Measurements from ENCODE around the gene DLX3. TPM values are rescaled to one million over a fixed set of nuclear protein-coding genes. Genes with fewer than 3 reads are reported as not detected.

Gene DLX3
- total and polyA plus RNA-seq, 8 donors: 0.68 TPM; not detected in 7

- Histone ChIP-seq H3K4me3 (no peak overlapping the region), H3K27me3 (peaks cover 25 to 99% (median 74%) of the 10 kb centered on the region in 3 donors), H3K27ac (no peak overlapping the region), H3K4me1 (peaks cover 14 to 19% (median 16%) of the 10 kb centered on the region in 4 donors), H3K36me3 (no peaks in the 10 kb centered on the region), H3K9me3 (no peaks in the 10 kb centered on the region)
- WGBS, 5 donors: 68 to 92% (median 81%) methylated on average over 7 of the region's 7 CpGs
- TF ChIP-seq POLR2A (IDR thresholded peaks at IDR 0.05) (no peak), EP300 (IDR thresholded peaks at IDR 0.05) (no peak), POLR2AphosphoS5 (IDR thresholded peaks at IDR 0.05) (no peak), CTCF (IDR thresholded peaks at IDR 0.05) (no peak)
- DNase-seq: no peak
- intact Hi-C loops (cut with DNase I; ENCODE audit: low total_unique reads): no loop called here
Measured at GRCh38 chr17:49975531-49975930, 19.5 kb downstream of the DLX3 start.

DNA sequence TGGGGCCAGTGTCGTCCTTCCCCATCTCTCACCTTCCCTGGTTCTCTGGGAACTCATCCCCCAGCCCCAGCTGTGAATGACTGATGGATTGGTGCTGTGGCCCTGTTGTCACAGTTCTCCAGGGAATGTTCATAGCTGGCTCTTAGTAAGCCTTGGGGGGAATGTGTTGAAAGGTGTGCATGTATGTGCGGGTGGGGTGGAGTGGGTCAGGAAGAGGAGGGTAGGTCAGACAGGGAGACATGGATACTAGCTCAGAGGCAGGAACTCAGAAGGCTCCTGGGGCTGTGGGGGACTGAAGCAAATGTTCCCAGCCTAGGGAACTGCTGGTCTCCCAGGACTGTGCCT is 21.8 kb downstream of the DLX3 start:
- Histone ChIP-seq H3K4me1 (peaks cover 31 to 39% (median 35%) of the 10 kb centered on the region in 4 donors), H3K4me3 (no peak overlapping the region), H3K27ac (no peak overlapping the region), H3K9me3 (no peaks in the 10 kb centered on the region), H3K27me3 (peaks cover 30 to 100% (median 87%) of the 10 kb centered on the region in 3 donors), H3K36me3 (no peaks in the 10 kb centered on the region)
- WGBS, 5 donors: 21 to 28% (median 24%) methylated on average over 2 of the region's 2 CpGs
- no peak for DNase-seq
- intact Hi-C loops (cut with DNase I; ENCODE audit: low total_unique reads): no loop called here
- no peak for TF ChIP-seq CTCF (IDR thresholded peaks at IDR 0.05)
- TF ChIP-seq EP300 (IDR thresholded peaks at IDR 0.05): no peak
- no peak for TF ChIP-seq POLR2AphosphoS5 (IDR thresholded peaks at IDR 0.05)
- TF ChIP-seq POLR2A (IDR thresholded peaks at IDR 0.05): no peak

DNA sequence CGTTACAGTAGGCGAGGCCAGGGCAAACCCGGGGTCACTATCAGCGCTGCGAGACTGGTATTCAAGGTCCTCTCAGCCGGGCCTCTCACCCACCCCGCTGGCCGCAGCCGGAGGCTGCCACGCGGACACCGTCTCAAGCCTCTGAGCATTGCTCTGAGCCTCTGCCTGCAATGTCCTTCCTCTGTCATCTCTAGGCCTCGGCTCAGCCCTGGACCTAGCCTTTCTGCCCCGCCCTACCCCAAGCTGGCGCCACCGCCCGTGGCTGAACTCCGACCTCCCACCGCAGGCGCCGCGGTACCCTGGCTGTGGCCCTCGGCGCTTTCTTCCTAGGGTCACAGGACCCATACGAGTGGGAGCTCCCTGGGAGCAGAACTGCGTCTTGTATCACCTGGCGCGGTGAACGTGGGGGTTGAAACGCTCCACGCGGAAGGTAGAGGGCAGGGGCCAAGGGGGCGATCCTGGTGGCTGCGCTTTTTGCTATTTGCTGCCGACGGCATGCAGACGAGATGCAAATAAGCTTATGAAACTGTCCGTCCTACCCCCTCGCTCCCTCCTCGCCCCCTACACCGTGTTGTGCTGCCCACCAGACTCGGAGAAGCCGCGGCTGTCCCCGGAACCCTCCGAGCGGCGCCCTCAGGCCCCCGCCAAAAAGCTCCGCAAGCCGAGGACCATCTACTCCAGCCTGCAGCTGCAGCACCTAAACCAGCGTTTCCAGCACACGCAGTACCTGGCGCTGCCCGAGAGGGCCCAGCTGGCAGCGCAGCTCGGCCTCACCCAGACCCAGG is 22.3 kb downstream of the DLX3 start:
- Histone ChIP-seq H3K4me1 (peaks cover 32 to 41% (median 37%) of the 10 kb centered on the region in 4 donors), H3K9me3 (no peaks in the 10 kb centered on the region), H3K27ac (no peak overlapping the region), H3K36me3 (no peaks in the 10 kb centered on the region), H3K4me3 (peak overlapping the region in 3 of 4 donors; percentile 16 to 27 (median 19)), H3K27me3 (peaks cover 32 to 100% (median 88%) of the 10 kb centered on the region in 3 donors)
- intact Hi-C loops (cut with DNase I; ENCODE audit: low total_unique reads): no loop called here
- no peak for DNase-seq
- TF ChIP-seq EP300 (IDR thresholded peaks at IDR 0.05) (no peak), POLR2AphosphoS5 (IDR thresholded peaks at IDR 0.05) (no peak), POLR2A (IDR thresholded peaks at IDR 0.05) (no peak), CTCF (IDR thresholded peaks at IDR 0.05) (no peak)
- 9 to 15% (median 10%) methylated on average over 34 to 57 of the region's 57 CpGs for WGBS, 5 donors

DNA sequence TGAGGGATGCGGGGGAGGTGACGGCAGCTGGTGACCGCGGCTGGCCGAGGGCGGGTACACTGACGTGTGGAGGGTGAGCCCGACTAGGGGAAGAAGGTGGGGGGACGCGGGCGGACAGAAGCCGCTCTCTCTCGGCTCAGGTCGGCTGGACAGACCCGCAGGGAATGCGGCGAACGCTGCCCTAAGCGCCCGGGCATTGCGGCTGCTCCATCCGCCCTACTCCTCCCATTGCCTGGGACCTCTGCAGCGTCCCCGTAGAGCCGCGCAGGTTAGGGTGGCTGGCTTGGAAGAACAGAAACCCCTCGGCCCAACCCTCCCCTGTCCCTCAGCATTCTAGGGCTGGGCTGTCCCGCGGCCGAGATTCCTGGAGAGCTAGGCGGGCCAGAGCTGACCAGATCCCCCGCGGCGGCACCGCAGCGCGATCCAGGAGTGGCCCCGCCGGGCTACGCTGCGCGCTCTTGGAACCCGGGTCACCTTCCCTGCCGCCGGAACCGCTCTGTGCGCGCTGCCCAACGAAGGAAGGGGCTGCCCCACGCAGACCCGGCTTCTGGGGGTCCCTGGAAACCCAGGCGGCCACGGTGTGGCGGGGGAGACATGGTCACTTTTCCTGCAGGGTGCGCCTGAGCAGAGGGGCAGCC is 23.1 kb downstream of the DLX3 start:
- Histone ChIP-seq H3K27me3 (peaks cover 36 to 100% (median 92%) of the 10 kb centered on the region in 3 donors), H3K36me3 (no peaks in the 10 kb centered on the region), H3K4me3 (peak overlapping the region in 3 of 4 donors; percentile 16 to 27 (median 19)), H3K27ac (no peak overlapping the region), H3K4me1 (peaks cover 32 to 41% (median 37%) of the 10 kb centered on the region in 4 donors), H3K9me3 (no peaks in the 10 kb centered on the region)
- 2 to 5% (median 3%) methylated on average over 30 to 55 of the region's 55 CpGs for WGBS, 5 donors
- intact Hi-C loops (cut with DNase I; ENCODE audit: low total_unique reads): no loop called here
- DNase-seq: no peak
- no peak for TF ChIP-seq POLR2A (IDR thresholded peaks at IDR 0.05)
- no peak for TF ChIP-seq POLR2AphosphoS5 (IDR thresholded peaks at IDR 0.05)
- no peak for TF ChIP-seq EP300 (IDR thresholded peaks at IDR 0.05)
